Measurements from ENCODE around the gene TM9SF4.

TM9SF4 gene

DNA sequence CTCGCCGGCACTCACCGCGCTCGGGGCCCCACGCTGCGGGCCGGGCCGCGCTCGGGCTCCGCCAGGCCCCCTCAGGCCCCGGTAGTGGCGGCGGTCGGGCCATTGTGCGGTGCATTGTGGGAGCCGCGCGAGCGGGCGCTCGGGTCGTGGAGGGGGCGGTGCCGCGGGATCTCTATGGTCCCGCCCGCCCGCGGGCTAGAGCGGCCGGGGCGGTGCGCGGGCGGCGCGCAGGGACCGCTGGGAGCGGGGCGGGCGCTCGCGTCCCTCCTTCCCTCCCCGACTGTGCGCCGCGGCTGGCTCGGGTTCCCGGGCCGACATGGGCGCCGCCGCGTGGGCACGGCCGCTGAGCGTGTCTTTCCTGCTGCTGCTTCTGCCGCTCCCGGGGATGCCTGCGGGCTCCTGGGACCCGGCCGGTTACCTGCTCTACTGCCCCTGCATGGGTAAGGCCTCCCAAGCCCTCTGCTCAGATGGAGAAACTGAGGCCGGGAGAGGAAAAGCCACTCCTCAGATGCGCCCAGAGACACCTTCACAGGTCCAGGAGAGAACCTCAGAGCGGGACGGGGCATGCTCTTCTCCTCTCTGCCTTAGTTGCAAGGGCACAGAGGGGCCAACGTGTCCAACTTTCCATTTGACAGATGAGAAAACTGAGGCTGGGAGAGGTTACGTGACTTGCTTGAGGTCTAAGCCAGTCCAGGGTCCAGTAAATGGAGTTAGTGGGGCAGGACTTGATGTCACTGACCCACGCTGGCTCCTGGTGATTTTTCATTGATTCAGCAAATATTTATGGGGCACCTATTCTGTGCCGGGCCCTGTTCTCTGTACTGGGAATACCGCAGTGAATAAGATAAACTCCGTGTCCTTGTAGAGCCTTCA, 98.3 kb downstream of the TM9SF4 start, which contains the start of the genes PLAGL2 and POFUT1 (continued):
- TF ChIP-seq ZNF366 (tag by site-specific recombination; conservative IDR thresholded peaks at IDR 0.05) (no peak), ZNF132 (tag by site-specific recombination; IDR thresholded peaks at IDR 0.05; ENCODE audit: borderline replicate concordance) (no peak), ZNF791 (tag by site-specific recombination; IDR thresholded peaks at IDR 0.05) (no peak), ZNF561 (tag by site-specific recombination; IDR thresholded peaks at IDR 0.05; ENCODE audit: borderline replicate concordance) (0 out of 2 replicates have a peak, but pooled peaks have one; percentile 56), ZNF37A (tag by site-specific recombination; IDR thresholded peaks at IDR 0.05) (no peak), ZNF510 (tag by site-specific recombination; IDR thresholded peaks at IDR 0.05; ENCODE audit: insufficient replicate concordance) (no peak), ZNF514 (tag by site-specific recombination; IDR thresholded peaks at IDR 0.05) (no peak), WT1 (tag by site-specific recombination; IDR thresholded peaks at IDR 0.05) (no peak), ZNF626 (tag by site-specific recombination; IDR thresholded peaks at IDR 0.05) (no peak), ZNF354C (tag by site-specific recombination; IDR thresholded peaks at IDR 0.05; ENCODE audit: borderline replicate concordance, low read depth) (no peak), ZNF843 (tag by site-specific recombination; IDR thresholded peaks at IDR 0.05) (no peak), ZNF175 (tag by site-specific recombination; IDR thresholded peaks at IDR 0.05) (no peak), ZNF416 (tag by site-specific recombination; IDR thresholded peaks at IDR 0.05) (no peak), SP7 (tag by site-specific recombination; IDR thresholded peaks at IDR 0.05) (peak; percentile 42; the same call in 1 of the 2 replicates), ZNF560 (tag by site-specific recombination; IDR thresholded peaks at IDR 0.05; ENCODE audit: borderline replicate concordance) (no peak), EGR2 (tag by site-specific recombination; IDR thresholded peaks at IDR 0.05; ENCODE audit: low read depth) (no peak), ZBTB21 (tag by site-specific recombination; IDR thresholded peaks at IDR 0.05) (no peak), ZNF433 (tag by site-specific recombination; IDR thresholded peaks at IDR 0.05; ENCODE audit: low read depth) (no peak), ZNF544 (tag by site-specific recombination; IDR thresholded peaks at IDR 0.05) (no peak), ZNF391 (tag by site-specific recombination; IDR thresholded peaks at IDR 0.05; ENCODE audit: borderline replicate concordance, low read depth) (0 out of 2 replicates have a peak, but pooled peaks have one; percentile 48)
- TF ChIP-seq, protein P1, sequence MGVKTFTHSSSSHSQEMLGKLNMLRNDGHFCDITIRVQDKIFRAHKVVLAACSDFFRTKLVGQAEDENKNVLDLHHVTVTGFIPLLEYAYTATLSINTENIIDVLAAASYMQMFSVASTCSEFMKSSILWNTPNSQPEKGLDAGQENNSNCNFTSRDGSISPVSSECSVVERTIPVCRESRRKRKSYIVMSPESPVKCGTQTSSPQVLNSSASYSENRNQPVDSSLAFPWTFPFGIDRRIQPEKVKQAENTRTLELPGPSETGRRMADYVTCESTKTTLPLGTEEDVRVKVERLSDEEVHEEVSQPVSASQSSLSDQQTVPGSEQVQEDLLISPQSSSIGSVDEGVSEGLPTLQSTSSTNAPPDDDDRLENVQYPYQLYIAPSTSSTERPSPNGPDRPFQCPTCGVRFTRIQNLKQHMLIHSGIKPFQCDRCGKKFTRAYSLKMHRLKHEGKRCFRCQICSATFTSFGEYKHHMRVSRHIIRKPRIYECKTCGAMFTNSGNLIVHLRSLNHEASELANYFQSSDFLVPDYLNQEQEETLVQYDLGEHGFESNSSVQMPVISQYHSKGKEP (tag by site-specific recombination; IDR thresholded peaks at IDR 0.05) = peak; percentile 55
- TF ChIP-seq, protein P2, sequence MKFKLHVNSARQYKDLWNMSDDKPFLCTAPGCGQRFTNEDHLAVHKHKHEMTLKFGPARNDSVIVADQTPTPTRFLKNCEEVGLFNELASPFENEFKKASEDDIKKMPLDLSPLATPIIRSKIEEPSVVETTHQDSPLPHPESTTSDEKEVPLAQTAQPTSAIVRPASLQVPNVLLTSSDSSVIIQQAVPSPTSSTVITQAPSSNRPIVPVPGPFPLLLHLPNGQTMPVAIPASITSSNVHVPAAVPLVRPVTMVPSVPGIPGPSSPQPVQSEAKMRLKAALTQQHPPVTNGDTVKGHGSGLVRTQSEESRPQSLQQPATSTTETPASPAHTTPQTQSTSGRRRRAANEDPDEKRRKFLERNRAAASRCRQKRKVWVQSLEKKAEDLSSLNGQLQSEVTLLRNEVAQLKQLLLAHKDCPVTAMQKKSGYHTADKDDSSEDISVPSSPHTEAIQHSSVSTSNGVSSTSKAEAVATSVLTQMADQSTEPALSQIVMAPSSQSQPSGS (tag by site-specific recombination; IDR thresholded peaks at IDR 0.05; ENCODE audit: low read depth) = no peak
- TF ChIP-seq, protein P3, sequence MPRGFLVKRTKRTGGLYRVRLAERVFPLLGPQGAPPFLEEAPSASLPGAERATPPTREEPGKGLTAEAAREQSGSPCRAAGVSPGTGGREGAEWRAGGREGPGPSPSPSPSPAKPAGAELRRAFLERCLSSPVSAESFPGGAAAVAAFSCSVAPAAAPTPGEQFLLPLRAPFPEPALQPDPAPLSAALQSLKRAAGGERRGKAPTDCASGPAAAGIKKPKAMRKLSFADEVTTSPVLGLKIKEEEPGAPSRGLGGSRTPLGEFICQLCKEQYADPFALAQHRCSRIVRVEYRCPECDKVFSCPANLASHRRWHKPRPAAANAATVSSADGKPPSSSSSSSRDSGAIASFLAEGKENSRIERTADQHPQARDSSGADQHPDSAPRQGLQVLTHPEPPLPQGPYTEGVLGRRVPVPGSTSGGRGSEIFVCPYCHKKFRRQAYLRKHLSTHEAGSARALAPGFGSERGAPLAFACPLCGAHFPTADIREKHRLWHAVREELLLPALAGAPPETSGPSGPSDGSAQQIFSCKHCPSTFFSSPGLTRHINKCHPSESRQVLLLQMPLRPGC (tag by site-specific recombination; IDR thresholded peaks at IDR 0.05) = no peak
- TF ChIP-seq, protein P4, sequence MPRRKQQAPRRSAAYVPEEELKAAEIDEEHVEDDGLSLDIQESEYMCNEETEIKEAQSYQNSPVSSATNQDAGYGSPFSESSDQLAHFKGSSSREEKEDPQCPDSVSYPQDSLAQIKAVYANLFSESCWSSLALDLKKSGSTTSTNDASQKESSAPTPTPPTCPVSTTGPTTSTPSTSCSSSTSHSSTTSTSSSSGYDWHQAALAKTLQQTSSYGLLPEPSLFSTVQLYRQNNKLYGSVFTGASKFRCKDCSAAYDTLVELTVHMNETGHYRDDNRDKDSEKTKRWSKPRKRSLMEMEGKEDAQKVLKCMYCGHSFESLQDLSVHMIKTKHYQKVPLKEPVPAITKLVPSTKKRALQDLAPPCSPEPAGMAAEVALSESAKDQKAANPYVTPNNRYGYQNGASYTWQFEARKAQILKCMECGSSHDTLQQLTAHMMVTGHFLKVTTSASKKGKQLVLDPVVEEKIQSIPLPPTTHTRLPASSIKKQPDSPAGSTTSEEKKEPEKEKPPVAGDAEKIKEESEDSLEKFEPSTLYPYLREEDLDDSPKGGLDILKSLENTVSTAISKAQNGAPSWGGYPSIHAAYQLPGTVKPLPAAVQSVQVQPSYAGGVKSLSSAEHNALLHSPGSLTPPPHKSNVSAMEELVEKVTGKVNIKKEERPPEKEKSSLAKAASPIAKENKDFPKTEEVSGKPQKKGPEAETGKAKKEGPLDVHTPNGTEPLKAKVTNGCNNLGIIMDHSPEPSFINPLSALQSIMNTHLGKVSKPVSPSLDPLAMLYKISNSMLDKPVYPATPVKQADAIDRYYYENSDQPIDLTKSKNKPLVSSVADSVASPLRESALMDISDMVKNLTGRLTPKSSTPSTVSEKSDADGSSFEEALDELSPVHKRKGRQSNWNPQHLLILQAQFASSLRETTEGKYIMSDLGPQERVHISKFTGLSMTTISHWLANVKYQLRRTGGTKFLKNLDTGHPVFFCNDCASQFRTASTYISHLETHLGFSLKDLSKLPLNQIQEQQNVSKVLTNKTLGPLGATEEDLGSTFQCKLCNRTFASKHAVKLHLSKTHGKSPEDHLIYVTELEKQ (tag by site-specific recombination; IDR thresholded peaks at IDR 0.05; ENCODE audit: borderline replicate concordance) = no peak
- TF ChIP-seq, protein P5, sequence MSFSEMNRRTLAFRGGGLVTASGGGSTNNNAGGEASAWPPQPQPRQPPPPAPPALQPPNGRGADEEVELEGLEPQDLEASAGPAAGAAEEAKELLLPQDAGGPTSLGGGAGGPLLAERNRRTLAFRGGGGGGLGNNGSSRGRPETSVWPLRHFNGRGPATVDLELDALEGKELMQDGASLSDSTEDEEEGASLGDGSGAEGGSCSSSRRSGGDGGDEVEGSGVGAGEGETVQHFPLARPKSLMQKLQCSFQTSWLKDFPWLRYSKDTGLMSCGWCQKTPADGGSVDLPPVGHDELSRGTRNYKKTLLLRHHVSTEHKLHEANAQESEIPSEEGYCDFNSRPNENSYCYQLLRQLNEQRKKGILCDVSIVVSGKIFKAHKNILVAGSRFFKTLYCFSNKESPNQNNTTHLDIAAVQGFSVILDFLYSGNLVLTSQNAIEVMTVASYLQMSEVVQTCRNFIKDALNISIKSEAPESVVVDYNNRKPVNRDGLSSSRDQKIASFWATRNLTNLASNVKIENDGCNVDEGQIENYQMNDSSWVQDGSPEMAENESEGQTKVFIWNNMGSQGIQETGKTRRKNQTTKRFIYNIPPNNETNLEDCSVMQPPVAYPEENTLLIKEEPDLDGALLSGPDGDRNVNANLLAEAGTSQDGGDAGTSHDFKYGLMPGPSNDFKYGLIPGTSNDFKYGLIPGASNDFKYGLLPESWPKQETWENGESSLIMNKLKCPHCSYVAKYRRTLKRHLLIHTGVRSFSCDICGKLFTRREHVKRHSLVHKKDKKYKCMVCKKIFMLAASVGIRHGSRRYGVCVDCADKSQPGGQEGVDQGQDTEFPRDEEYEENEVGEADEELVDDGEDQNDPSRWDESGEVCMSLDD (tag by site-specific recombination; IDR thresholded peaks at IDR 0.05) = no peak
- TF ChIP-seq, protein P6, sequence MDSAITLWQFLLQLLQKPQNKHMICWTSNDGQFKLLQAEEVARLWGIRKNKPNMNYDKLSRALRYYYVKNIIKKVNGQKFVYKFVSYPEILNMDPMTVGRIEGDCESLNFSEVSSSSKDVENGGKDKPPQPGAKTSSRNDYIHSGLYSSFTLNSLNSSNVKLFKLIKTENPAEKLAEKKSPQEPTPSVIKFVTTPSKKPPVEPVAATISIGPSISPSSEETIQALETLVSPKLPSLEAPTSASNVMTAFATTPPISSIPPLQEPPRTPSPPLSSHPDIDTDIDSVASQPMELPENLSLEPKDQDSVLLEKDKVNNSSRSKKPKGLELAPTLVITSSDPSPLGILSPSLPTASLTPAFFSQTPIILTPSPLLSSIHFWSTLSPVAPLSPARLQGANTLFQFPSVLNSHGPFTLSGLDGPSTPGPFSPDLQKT (IDR thresholded peaks at IDR 0.05; ENCODE audit: borderline replicate concordance, low read depth, low read length) = no peak
